A549 (cell line): ENCODE results near the gene CNTN2.

Source experiments
- EP300 ChIP-seq, 2 experiments: fragments of >200 bp; sonication (Bioruptor Twin); formaldehyde crosslinking; IDR thresholded peaks; 2 replicates in 1 of 2; 3 replicates in 1 of 2; pipeline ENCODE4 v1.6.1; 2016 to 2017
- HDAC2 ChIP-seq: fragments of 200-600 bp; sonication (generic); IDR thresholded peaks from 2 replicates; pipeline ENCODE4 v1.6.1; 2016
- MAZ ChIP-seq: fragments of 150-350 bp; IDR thresholded peaks from 2 replicates; pipeline ENCODE4 v1.6.1; 2014; ENCODE audit warnings: antibody characterized with exemption, low read depth, low read length, borderline replicate concordance
- TF ChIP-seq, protein P1 (sequence below): fragments of >200 bp; sonication (Bioruptor Twin); formaldehyde crosslinking; IDR thresholded peaks from 3 replicates; pipeline ENCODE4 v1.5.1; 2016

DNA sequence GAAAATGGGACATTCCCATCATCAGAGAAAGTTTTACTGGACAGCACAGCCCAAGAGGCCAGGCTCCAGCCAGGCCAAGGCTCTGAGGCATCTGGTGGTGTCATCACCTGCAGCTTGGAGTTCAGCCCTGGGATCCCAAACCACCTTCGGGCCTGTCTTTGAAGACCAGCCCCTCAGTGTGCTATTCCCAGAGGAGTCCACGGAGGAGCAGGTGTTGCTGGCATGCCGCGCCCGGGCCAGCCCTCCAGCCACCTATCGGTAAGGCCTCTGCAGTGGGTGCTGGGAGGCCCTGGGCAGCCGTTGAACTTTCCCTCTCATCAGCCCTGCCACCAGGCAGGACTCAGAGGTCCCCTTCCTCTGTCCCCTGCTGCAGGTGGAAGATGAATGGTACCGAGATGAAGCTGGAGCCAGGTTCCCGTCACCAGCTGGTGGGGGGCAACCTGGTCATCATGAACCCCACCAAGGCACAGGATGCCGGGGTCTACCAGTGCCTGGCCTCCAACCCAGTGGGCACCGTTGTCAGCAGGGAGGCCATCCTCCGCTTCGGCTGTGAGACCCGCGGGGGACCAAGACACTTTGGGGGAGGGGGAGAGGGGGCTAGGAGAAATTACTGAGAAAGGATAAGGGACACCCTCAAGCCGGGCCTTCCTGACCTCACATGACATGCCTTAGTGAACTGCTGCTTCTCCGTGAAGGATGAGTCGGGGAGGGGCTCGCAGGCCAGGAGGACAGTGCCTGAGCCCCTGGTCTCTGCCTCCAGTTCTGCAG lies 15.0 kb downstream of the CNTN2 start:
- TF ChIP-seq, protein P1, sequence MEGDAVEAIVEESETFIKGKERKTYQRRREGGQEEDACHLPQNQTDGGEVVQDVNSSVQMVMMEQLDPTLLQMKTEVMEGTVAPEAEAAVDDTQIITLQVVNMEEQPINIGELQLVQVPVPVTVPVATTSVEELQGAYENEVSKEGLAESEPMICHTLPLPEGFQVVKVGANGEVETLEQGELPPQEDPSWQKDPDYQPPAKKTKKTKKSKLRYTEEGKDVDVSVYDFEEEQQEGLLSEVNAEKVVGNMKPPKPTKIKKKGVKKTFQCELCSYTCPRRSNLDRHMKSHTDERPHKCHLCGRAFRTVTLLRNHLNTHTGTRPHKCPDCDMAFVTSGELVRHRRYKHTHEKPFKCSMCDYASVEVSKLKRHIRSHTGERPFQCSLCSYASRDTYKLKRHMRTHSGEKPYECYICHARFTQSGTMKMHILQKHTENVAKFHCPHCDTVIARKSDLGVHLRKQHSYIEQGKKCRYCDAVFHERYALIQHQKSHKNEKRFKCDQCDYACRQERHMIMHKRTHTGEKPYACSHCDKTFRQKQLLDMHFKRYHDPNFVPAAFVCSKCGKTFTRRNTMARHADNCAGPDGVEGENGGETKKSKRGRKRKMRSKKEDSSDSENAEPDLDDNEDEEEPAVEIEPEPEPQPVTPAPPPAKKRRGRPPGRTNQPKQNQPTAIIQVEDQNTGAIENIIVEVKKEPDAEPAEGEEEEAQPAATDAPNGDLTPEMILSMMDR: no peak
- TF ChIP-seq HDAC2: no peak
- TF ChIP-seq EP300 (IDR thresholded peaks at IDR 0.05): no peak
- no peak for TF ChIP-seq MAZ
